Lower lobe of right lung (tissue), 2 donors: Measurements from ENCODE around the gene SYS1. TPM values are rescaled to one million over a fixed set of nuclear protein-coding genes. Genes with fewer than 3 reads are reported as not detected.

Experiments
- ATAC-seq, 2 donors: fragments of 200-7000 bp; cut with Tn5 transposase; one replicate each; pipeline ENCODE4 v1.9.1; 2020 to 2022; ENCODE audit warnings: mild to moderate bottlenecking in 2 of 2, moderate library complexity in 2 of 2
- DNase-seq: peaks from one replicate; pipeline ENCODE4 v3.0.0-alpha.2; 2020
- H3K27ac ChIP-seq: fragments of 200-600 bp; one replicate; pipeline ENCODE4 v1.8.0; 2022
- H3K27me3 ChIP-seq: fragments of 200-600 bp; one replicate; pipeline ENCODE4 v1.8.0; 2022; ENCODE audit warnings: low read depth
- H3K36me3 ChIP-seq: fragments of 200-600 bp; one replicate; pipeline ENCODE4 v1.8.0; 2022; ENCODE audit warnings: mild to moderate bottlenecking
- H3K4me1 ChIP-seq: fragments of 200-600 bp; one replicate; pipeline ENCODE4 v1.8.0; 2022
- H3K4me3 ChIP-seq: fragments of 200-600 bp; one replicate; pipeline ENCODE4 v1.8.0; 2022; ENCODE audit warnings: mild to moderate bottlenecking
- H3K9me3 ChIP-seq: fragments of 200-600 bp; one replicate; pipeline ENCODE4 v1.8.0; 2022
- intact Hi-C: fragments of 100-400 bp; cut with DNase I; formaldehyde crosslinking; loops from one replicate; pipeline ENCODE4 v1.11.0; 2022
- long read RNA-seq: library from polyadenylated mRNA; unstranded; transcript quantifications from one replicate; pipeline ENCODE4 v2.0.0, GENCODE V29; 2021
- total RNA-seq: library from RNA; stranded (reverse); fragmentation: NEBNext Ultra II Directional; extraction: Animal tissue kit (Norgen Biotek cat#: 25700); gene quantifications from one replicate; pipeline ENCODE4 v1.2.1, GENCODE V29; 2021
- TF ChIP-seq, protein P1 (sequence below): fragments of 200-600 bp; IDR thresholded peaks from one replicate; pipeline ENCODE4 v1.8.0; 2022; ENCODE audit warnings: antibody characterized with exemption, mild to moderate bottlenecking
- donor health status: DM: no; HTN: yes; CAD: no; lungs with severe emphysema.

The SYS1 gene
- 69.3 TPM for total RNA-seq
- long read RNA-seq, transcript SYS1-205 (3 exons, 433 nt), result minor isoform, 14 of 108 reads
- long read RNA-seq, transcript SYS1-201 (4 exons, 2,862 nt), result major isoform, 88 of 108 reads
- long read RNA-seq, partial matches to known transcripts, result 1 of 108 reads
- long read RNA-seq, other reads (novel, unspliced or antisense), result 2 of 108 reads

DNA sequence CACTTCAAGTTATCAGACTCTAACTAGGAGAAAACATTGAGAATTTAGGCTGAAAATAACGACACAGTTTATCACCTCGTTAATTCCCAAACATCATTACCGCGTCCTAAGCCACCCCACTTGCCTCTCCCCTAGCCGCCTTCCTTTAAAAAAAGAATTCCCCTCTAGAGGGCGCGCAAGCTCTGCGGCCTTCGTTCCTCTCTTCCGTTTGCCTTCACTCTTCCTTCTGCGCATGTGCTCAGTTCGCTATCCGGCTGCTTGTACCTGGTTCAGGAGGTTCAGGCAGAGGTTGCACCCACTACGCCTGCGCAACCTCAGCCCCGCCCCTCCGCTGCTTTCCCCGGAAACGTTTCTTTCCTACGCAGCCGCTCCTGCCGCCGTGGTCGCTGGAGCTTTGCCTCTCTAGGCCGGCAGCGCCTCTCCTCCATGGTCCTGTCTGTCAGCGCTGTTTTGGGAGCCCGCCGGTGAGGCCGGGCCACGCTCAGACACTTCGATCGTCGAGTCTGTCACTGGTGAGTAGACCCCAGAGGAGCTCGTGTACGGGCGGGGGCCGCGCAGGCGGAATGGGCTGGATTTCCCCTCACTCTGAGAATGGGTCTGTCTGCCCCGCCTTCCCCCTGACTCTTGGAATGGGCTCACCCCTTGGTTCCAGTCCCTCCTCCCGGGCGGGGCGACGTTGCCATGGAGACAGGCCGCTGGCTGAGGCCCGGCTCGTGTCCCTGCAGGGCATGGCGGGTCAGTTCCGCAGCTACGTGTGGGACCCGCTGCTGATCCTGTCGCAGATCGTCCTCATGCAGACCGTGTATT is at the start of gene SYS1:
Gene SYS1 (plus strand): TSS at position 353 of the 807 bp plus-strand sequence. CDS start 376 bp downstream, at position 729.
- Histone ChIP-seq H3K27me3 (no peaks in the 10 kb centered on the region), H3K9me3 (no peaks in the 10 kb centered on the region), H3K27ac (peak within 1 kb of the TSS; percentile 92), H3K4me3 (peak within 1 kb of the TSS; percentile 87), H3K36me3 (peaks cover 29% of the 10 kb centered on the region), H3K4me1 (peaks cover 74% of the 10 kb centered on the region)
- DNase-seq (peak; percentile 99), ATAC-seq (peak; percentile 90 to 93)
- intact Hi-C loops, result no loop called here
- TF ChIP-seq, protein P1, sequence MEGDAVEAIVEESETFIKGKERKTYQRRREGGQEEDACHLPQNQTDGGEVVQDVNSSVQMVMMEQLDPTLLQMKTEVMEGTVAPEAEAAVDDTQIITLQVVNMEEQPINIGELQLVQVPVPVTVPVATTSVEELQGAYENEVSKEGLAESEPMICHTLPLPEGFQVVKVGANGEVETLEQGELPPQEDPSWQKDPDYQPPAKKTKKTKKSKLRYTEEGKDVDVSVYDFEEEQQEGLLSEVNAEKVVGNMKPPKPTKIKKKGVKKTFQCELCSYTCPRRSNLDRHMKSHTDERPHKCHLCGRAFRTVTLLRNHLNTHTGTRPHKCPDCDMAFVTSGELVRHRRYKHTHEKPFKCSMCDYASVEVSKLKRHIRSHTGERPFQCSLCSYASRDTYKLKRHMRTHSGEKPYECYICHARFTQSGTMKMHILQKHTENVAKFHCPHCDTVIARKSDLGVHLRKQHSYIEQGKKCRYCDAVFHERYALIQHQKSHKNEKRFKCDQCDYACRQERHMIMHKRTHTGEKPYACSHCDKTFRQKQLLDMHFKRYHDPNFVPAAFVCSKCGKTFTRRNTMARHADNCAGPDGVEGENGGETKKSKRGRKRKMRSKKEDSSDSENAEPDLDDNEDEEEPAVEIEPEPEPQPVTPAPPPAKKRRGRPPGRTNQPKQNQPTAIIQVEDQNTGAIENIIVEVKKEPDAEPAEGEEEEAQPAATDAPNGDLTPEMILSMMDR, result peak; percentile 89

DNA sequence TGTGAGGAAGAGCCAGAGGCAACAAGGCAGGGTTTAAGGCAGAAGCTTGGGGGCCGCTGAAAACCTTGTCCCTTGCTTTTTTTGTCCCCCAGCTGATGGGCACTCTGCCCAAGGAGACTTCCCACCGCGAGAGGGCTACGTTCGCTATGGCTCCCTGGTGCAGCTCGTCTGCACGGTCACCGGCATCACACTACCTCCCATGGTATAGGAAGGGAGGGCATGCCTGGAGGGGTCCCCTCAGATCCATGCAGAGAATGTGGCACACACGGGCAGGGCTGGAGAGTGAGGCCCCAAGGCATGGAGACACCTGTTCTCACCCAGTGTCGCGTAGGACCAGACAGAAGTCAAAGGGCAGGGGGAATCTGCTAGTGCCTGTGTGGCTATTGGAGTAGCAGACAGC is 49.0 kb upstream of the SYS1 start:
- no peak for DNase-seq
- no peak overlapping the region for H3K27ac ChIP-seq
- no peaks in the 10 kb centered on the region for H3K4me1 ChIP-seq
- H3K4me3 ChIP-seq, result no peak overlapping the region
- TF ChIP-seq, protein P1, result no peak
- no peaks in the 10 kb centered on the region for H3K9me3 ChIP-seq
- no peak for ATAC-seq
- intact Hi-C loops, result no loop called here
- H3K36me3 ChIP-seq, result no peaks in the 10 kb centered on the region
- H3K27me3 ChIP-seq, result peaks cover 52% of the 10 kb centered on the region

DNA sequence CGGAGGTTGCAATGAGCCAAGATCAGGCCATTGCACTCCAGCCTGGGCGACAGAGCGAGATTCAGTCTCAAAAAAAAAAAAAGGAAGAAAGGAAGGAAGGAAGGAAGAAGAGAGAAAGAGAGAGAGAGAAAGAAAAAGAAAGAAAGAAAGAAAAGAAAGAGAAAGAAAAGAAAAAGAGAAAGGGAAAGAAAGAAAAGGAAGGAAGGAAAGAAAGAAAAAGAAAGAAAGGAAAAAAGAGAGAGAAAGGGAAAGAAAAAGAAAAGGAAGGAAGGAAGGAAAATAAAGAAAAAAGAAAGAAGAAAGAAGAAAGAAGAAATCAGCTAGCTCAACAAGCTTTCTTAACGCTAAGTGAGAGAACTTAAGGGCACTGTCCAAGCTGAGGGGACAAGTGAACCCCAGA is 47.3 kb upstream of the SYS1 start:
- intact Hi-C loops, result loop anchor here (5.0 kb wide), 1 partner anchor 122 kb away; no protein-coding TSS in a partner anchor

DNA sequence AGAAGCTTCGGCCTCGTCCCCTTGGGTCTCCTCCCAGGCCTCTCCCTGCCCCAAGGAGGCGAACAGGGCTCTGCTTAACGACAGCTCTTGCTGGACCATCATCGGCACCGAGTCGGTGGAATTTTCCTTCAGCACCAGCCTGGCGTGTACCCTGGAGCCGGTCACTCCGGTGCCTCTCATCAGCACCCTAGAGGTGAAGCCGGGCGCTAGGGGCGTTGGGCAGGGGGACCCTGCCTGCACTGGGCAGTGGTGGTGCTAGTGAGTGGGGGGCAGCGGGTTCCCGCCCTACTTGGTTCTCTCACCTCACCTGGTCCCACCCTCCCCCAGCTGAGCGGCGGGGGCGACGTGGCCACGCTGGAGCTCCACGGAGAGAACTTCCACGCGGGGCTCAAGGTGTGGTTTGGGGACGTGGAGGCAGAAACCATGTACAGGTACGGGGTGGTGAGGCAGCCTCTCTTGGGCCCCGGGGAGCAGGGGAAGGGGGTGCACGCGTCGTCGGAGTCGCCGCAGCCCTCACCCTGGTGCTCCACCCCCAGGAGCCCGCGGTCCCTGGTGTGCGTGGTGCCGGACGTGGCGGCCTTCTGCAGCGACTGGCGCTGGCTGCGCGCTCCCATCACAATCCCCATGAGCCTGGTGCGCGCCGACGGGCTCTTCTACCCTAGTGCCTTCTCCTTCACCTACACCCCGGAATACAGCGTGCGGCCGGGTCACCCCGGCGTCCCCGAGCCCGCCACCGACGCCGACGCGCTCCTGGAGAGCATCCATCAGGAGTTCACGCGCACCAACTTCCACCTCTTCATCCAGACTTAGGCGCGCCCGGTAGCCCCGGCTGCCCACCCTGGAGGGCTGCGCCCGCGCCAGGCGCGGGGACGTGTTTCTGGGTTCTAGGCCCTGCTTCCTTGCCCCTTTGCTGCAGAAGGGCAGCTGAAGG is 46.5 kb upstream of the SYS1 start:
- intact Hi-C loops, result loop anchor here (5.0 kb wide), 1 partner anchor 121 kb away; no protein-coding TSS in a partner anchor
- Histone ChIP-seq H3K27ac (no peak overlapping the region), H3K36me3 (no peaks in the 10 kb centered on the region), H3K4me1 (no peaks in the 10 kb centered on the region), H3K9me3 (no peaks in the 10 kb centered on the region), H3K4me3 (no peak overlapping the region), H3K27me3 (peaks cover 40% of the 10 kb centered on the region)
- ATAC-seq (no peak), DNase-seq (no peak)
- TF ChIP-seq, protein P1, result no peak

More for the DNA sequence above, 47.3 kb upstream of the SYS1 start:
- no peak for DNase-seq
- H3K36me3 ChIP-seq, result no peaks in the 10 kb centered on the region
- ATAC-seq, result no peak
- H3K27ac ChIP-seq, result no peak overlapping the region
- peaks cover 46% of the 10 kb centered on the region for H3K27me3 ChIP-seq
- TF ChIP-seq, protein P1, result no peak
- no peaks in the 10 kb centered on the region for H3K9me3 ChIP-seq
- no peaks in the 10 kb centered on the region for H3K4me1 ChIP-seq
- no peak overlapping the region for H3K4me3 ChIP-seq

DNA sequence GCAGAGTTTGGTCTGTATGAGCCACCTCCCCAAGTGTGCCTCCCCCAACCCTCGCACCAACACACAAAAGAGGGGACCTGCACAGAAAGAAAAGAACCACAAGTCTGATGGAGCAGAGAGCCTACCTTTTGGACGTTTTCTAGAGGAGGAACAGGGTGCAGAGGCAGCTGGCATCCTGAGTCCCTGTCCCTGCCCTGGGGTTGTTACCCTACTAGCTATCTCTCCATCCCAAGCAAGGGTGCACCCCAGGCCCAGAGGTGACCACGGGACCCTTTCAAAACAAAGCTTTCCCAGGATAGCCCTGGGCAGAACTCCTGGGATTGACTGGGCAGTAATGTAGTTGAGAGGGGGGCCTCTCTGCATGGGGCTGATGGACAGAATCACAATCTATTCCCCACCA is 45.1 kb upstream of the SYS1 start:
- Histone ChIP-seq H3K9me3 (no peaks in the 10 kb centered on the region), H3K4me3 (no peak overlapping the region), H3K27me3 (peaks cover 28% of the 10 kb centered on the region), H3K4me1 (no peaks in the 10 kb centered on the region), H3K27ac (no peak overlapping the region), H3K36me3 (no peaks in the 10 kb centered on the region)
- ATAC-seq (no peak), DNase-seq (no peak)
- TF ChIP-seq, protein P1, result no peak
- intact Hi-C loops, result loop anchor here (5.0 kb wide), 1 partner anchor 119 kb away; no protein-coding TSS in a partner anchor
